GM23338 (cell line): ENCODE data around the gene TARBP2. TPM values are rescaled to one million over a fixed set of nuclear protein-coding genes. Genes with fewer than 3 reads are reported as not detected.
"Not testable (repeated sequence)": the region's sequence is repeated elsewhere in the genome, so short reads cannot be mapped to it uniquely, and the experiment has no call there.

ENCODE experiments used
- ATAC-seq: fragments of 200-7000 bp; cut with Tn5 transposase; 3 replicates; pipeline ENCODE4 v1.9.1; 2020
- DNase-seq: peaks from one replicate; pipeline ENCODE4 v3.0.0-alpha.2; 2015; ENCODE audit warnings: low spot score
- H2AFZ ChIP-seq: fragments of 200-600 bp; sonication (generic); 2 replicates; pipeline ENCODE4 v1.8.0; 2016; ENCODE audit warnings: antibody characterized with exemption, mild to moderate bottlenecking, moderate library complexity
- H3F3A ChIP-seq: fragments of 200-600 bp; sonication (generic); replicated peaks from 2 replicates; pipeline ENCODE4 v1.8.0; 2017; ENCODE audit warnings: antibody characterized with exemption, mixed run types, low read depth
- H3K27ac ChIP-seq: fragments of 200-600 bp; sonication (generic); 2 replicates; pipeline ENCODE4 v1.6.1; 2016; ENCODE audit warnings: low read depth
- H3K27me3 ChIP-seq: fragments of 200-600 bp; sonication (generic); 2 replicates; pipeline ENCODE4 v1.8.0; 2016; ENCODE audit warnings: mild to moderate bottlenecking, mixed run types, moderate library complexity; ENCODE audit not compliant: insufficient read depth
- H3K36me3 ChIP-seq: fragments of 200-600 bp; sonication (generic); 2 replicates; pipeline ENCODE4 v1.8.0; 2016; ENCODE audit warnings: mild to moderate bottlenecking; ENCODE audit not compliant: insufficient read depth
- H3K4me1 ChIP-seq: fragments of 200-600 bp; sonication (generic); 2 replicates; pipeline ENCODE4 v1.8.0; 2016; ENCODE audit warnings: mild to moderate bottlenecking, moderate library complexity; ENCODE audit not compliant: insufficient read depth
- H3K4me2 ChIP-seq: fragments of 200-600 bp; sonication (generic); 2 replicates; pipeline ENCODE4 v1.7.1; 2017; ENCODE audit warnings: mixed run types
- H3K4me3 ChIP-seq: fragments of 200-600 bp; sonication (generic); 2 replicates; pipeline ENCODE4 v1.6.1; 2016; ENCODE audit warnings: mixed run types
- H3K79me2 ChIP-seq: fragments of 200-600 bp; sonication (generic); replicated peaks from 2 replicates; pipeline ENCODE4 v1.8.0; 2017; ENCODE audit warnings: mild to moderate bottlenecking; ENCODE audit not compliant: insufficient read depth
- H3K9me2 ChIP-seq: fragments of 200-600 bp; sonication (generic); 2 replicates; pipeline ENCODE4 v1.8.0; 2017; ENCODE audit not compliant: insufficient read depth
- H4K20me1 ChIP-seq: fragments of 200-600 bp; sonication (generic); replicated peaks from 2 replicates; pipeline ENCODE4 v1.8.0; 2017; ENCODE audit warnings: mild to moderate bottlenecking; ENCODE audit not compliant: insufficient read depth
- H3K27ac Mint-ChIP-seq: 2 replicates; pipeline ENCODE4 v1.8.0; 2020; ENCODE audit warnings: inconsistent platforms, mild to moderate bottlenecking, moderate library complexity, mixed read lengths
- H3K27me3 Mint-ChIP-seq: 3 replicates; pipeline ENCODE4 v1.8.0; 2022; ENCODE audit warnings: low read depth, mild to moderate bottlenecking, moderate library complexity, mixed read lengths, inconsistent platforms; ENCODE audit not compliant: insufficient read depth, poor library complexity
- H3K36me3 Mint-ChIP-seq: 3 replicates; pipeline ENCODE4 v1.8.0; 2021; ENCODE audit warnings: low read depth, mild to moderate bottlenecking, inconsistent platforms, moderate library complexity, mixed read lengths
- H3K4me1 Mint-ChIP-seq: 3 replicates; pipeline ENCODE4 v1.8.0; 2020; ENCODE audit warnings: mild to moderate bottlenecking, inconsistent platforms, mixed read lengths
- H3K4me3 Mint-ChIP-seq: 3 replicates; pipeline ENCODE4 v1.8.0; 2021; ENCODE audit warnings: moderate library complexity, mild to moderate bottlenecking, inconsistent platforms, mixed read lengths
- H3K9me3 Mint-ChIP-seq: 3 replicates; pipeline ENCODE4 v1.8.0; 2020; ENCODE audit warnings: moderate library complexity, mild to moderate bottlenecking, inconsistent platforms, mixed read lengths
- CREB1 ChIP-seq: fragments of 250-450 bp; sonication (Bioruptor Pico); IDR thresholded peaks from 2 replicates; pipeline ENCODE4 v1.5.0; 2020; ENCODE audit warnings: low read depth, mild to moderate bottlenecking, moderate library complexity
- EZH2 ChIP-seq: fragments of 200-600 bp; sonication (generic); IDR thresholded peaks from one replicate; pipeline ENCODE4 v1.8.0; 2017; ENCODE audit warnings: antibody characterized with exemption, mild to moderate bottlenecking, low read depth; ENCODE audit not compliant: unreplicated experiment
- NANOG ChIP-seq: IDR thresholded peaks from 2 replicates; pipeline ENCODE4 v1.6.1; 2016; ENCODE audit warnings: antibody characterized with exemption, borderline replicate concordance
- ZNF331 ChIP-seq: fragments of 250-450 bp; sonication (Bioruptor Pico); IDR thresholded peaks from 2 replicates; pipeline ENCODE4 v1.5.0; 2020; ENCODE audit warnings: low read depth, mild to moderate bottlenecking, moderate library complexity
- ZNF462 ChIP-seq: fragments of 250-450 bp; sonication (Bioruptor Pico); IDR thresholded peaks from 2 replicates; pipeline ENCODE4 v1.5.0; 2020; ENCODE audit warnings: mild to moderate bottlenecking, moderate library complexity
- polyA plus RNA-seq: library from polyadenylated mRNA; unstranded; fragments of >200 nt; fragmentation: Nextera tagmentation; extraction: Ambion mirVana; gene quantifications from 2 replicates; pipeline ENCODE4 v1.2.1, GENCODE V29; 2016
- total RNA-seq: library from RNA; depleted of rRNA; stranded (reverse); fragments of >200 nt; shearing (Covaris generic); gene quantifications from 2 replicates; pipeline ENCODE4 v1.2.3, GENCODE V29; 2014
- TF ChIP-seq, protein P1 (sequence below), 2 experiments: fragments of 200-600 bp in 1 of 2; sonication (generic) in 1 of 2; conservative IDR thresholded peaks; 2 replicates each; pipeline versions ENCODE4 v1.5.1 to v1.6.1; 2016 to 2017; ENCODE audit warnings: antibody characterized with exemption in 2 of 2, low read depth in 2 of 2, mild to moderate bottlenecking in 2 of 2, moderate library complexity in 1 of 2

TARBP2 gene
- total and polyA plus RNA-seq, 2 experiments from 2014 or later: 57.0 to 83.4 TPM

DNA sequence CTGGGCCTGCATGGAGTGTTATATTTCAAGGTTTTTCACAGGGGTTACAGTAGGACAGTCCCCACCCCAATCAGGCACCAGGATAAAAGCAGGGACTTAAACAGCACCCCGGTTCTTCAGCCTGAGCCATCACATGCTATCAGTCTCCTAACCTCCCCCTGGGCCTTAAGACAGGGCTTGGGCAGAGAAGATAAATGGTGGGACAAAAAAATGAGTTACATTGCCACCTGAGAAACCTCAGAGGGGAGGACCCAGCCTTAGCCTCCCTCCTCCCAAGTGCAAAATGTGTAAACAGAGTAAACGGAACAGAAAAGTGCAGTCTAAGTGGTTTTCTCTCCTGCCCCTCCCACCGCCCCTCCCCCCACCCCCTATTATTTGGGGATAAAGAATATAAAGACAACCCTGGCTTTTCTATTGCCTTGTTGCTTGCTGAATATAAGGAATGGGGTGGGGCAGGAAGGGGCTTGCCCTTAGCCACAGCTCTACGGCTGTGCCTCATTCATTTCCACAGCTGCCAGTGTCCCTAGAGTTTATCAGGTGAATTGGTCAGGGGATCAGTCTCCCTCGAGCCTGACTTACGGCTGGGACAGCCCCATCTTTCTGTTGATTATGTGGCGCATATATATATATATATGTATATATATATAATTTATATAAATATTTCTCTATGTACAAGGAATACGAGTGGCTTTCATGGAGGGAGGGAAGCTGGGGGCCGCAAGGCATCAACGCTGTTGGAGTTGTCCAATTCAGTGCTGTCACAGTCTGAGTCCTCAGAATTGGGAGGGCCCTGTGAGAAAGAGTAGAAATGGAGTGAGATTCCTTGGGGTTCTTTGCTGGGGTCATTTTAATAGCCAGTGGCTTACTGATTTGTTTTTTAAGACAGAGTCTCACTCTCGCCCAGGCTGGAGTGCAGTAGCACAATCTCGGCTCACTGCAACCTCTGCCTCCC, 20.3 kb upstream of the TARBP2 start:
- ATAC-seq: no peak
- Histone ChIP-seq H3K4me1 (peaks cover 25% of the 10 kb centered on the region), H3K4me2 (no peak overlapping the region), H3K27ac (peak overlapping the region; percentile 84), H3K4me3 (no peak overlapping the region), H3K9me2 (no peaks in the 10 kb centered on the region), H4K20me1 (peaks cover 52% of the 10 kb centered on the region; the same call in 1 of the 2 replicates), H3K27me3 (no peaks in the 10 kb centered on the region), H2AFZ (no peak overlapping the region), H3K79me2 (peaks cover 11% of the 10 kb centered on the region), H3K36me3 (peaks cover 43% of the 10 kb centered on the region), H3F3A (peaks cover 51% of the 10 kb centered on the region)
- Mint-ChIP-seq H3K27ac (no peak overlapping the region), H3K4me1 (peaks cover 34% of the 10 kb centered on the region), H3K36me3 (peaks cover 90% of the 10 kb centered on the region), H3K9me3 (no peaks in the 10 kb centered on the region), H3K4me3 (no peak overlapping the region), H3K27me3 (peaks cover 40% of the 10 kb centered on the region)
- TF ChIP-seq EZH2: no peak
- DNase-seq: no peak

DNA sequence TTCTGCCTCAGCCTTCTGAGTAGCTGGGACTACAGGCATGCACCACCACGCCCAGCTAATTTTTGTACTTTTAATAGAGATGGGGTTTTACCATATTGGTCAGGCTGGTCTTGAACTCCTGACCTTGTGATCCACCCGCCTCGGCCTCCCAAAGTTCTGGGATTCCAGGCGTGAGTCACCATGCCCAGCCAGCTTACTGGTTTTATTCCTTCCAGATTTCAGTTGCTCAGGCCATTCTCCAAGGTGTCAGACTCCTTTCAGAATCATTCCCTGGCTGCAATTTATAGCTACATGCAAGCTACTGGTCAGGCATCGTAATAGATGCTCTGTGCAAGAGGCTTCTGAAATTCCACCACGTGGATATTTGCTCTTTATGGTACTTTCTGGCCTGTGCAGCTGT, 19.6 kb upstream of the TARBP2 start:
- Histone ChIP-seq H3F3A (peaks cover 45% of the 10 kb centered on the region), H3K4me1 (peaks cover 19% of the 10 kb centered on the region), H3K36me3 (peaks cover 36% of the 10 kb centered on the region), H4K20me1 (peaks cover 48% of the 10 kb centered on the region), H3K27ac (peak overlapping the region; percentile 75)
- not testable (repeated sequence) for H3K4me3 ChIP-seq, H3K79me2 ChIP-seq, H3K27me3 ChIP-seq, H3K4me2 ChIP-seq, H3K4me3 Mint-ChIP-seq, ATAC-seq, DNase-seq, H2AFZ ChIP-seq, H3K9me3 Mint-ChIP-seq, H3K9me2 ChIP-seq
- H3K36me3 Mint-ChIP-seq: peaks cover 87% of the 10 kb centered on the region
- peaks cover 40% of the 10 kb centered on the region for H3K27me3 Mint-ChIP-seq
- peak overlapping the region; percentile 68; the same call in 1 of the 2 replicates for H3K27ac Mint-ChIP-seq
- peaks cover 28% of the 10 kb centered on the region for H3K4me1 Mint-ChIP-seq

DNA sequence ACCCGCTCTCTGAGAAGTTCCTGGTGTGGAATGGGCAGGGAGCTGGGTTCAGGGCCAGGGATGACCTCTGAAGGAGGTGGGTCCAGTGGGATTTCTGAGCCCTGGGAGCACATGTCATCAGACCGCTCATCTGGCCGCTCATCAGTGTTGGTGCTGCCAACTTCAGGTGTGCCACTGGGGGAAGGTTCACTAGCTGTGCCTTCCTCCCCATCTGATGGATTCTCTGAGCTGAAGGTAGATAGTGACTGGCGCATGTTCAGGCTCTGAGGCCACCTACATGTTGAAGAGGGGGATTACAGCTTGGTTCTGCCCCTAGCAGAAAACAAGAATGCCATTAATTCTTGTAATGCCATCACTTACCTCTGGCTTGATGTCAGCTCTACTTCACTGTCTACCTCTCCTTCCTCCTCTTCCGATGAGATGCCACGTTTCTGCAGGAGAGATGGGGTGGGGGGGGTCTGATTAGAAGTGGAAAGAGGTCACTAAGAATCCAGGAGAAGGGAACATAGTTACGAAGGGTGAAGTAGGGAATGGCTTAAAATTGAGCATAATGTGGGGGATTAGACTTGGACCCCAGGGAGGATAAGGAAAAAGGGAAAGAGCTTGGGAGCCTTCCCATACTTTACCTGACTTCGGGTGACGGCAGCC, 19.0 kb upstream of the TARBP2 start:
- H3K4me1 Mint-ChIP-seq: peaks cover 22% of the 10 kb centered on the region
- peaks cover 17% of the 10 kb centered on the region for H3K4me1 ChIP-seq
- ATAC-seq: peak; percentile 61
- no peak overlapping the region for H3K4me2 ChIP-seq
- peaks cover 48% of the 10 kb centered on the region for H4K20me1 ChIP-seq
- peaks cover 85% of the 10 kb centered on the region for H3K36me3 Mint-ChIP-seq
- H3K27me3 Mint-ChIP-seq: peaks cover 38% of the 10 kb centered on the region
- H2AFZ ChIP-seq: no peak overlapping the region
- peaks cover 43% of the 10 kb centered on the region for H3F3A ChIP-seq
- H3K4me3 ChIP-seq: no peak overlapping the region
- peak overlapping the region; percentile 75 for H3K27ac ChIP-seq
- peak; percentile 83 for DNase-seq
- H3K9me3 Mint-ChIP-seq: no peaks in the 10 kb centered on the region; the same call in 2 of the 3 replicates
- peak overlapping the region; percentile 68 for H3K27ac Mint-ChIP-seq
- peaks cover 33% of the 10 kb centered on the region for H3K36me3 ChIP-seq
- H3K9me2 ChIP-seq: no peaks in the 10 kb centered on the region
- H3K79me2 ChIP-seq: peaks cover 7% of the 10 kb centered on the region
- H3K4me3 Mint-ChIP-seq: no peak overlapping the region
- H3K27me3 ChIP-seq: no peaks in the 10 kb centered on the region
- TF ChIP-seq, protein P1, sequence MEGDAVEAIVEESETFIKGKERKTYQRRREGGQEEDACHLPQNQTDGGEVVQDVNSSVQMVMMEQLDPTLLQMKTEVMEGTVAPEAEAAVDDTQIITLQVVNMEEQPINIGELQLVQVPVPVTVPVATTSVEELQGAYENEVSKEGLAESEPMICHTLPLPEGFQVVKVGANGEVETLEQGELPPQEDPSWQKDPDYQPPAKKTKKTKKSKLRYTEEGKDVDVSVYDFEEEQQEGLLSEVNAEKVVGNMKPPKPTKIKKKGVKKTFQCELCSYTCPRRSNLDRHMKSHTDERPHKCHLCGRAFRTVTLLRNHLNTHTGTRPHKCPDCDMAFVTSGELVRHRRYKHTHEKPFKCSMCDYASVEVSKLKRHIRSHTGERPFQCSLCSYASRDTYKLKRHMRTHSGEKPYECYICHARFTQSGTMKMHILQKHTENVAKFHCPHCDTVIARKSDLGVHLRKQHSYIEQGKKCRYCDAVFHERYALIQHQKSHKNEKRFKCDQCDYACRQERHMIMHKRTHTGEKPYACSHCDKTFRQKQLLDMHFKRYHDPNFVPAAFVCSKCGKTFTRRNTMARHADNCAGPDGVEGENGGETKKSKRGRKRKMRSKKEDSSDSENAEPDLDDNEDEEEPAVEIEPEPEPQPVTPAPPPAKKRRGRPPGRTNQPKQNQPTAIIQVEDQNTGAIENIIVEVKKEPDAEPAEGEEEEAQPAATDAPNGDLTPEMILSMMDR (conservative IDR thresholded peaks at IDR 0.05; ENCODE audit: low read depth in 2 of 2): peak; percentile 36 to 53
- TF ChIP-seq NANOG (no peak), ZNF331 (no peak), CREB1 (CRISPR knock-in tag) (no peak), ZNF462 (CRISPR knock-in tag) (no peak)
